HT-29 (cell line): Measurements from ENCODE around the gene ZNF624. TPM values are rescaled to one million over a fixed set of nuclear protein-coding genes. Genes with fewer than 3 reads are reported as not detected.

Experiments used
- DNase-seq: peaks from one replicate; pipeline ENCODE4 v3.0.0-alpha.2; 2015; ENCODE audit warnings: low spot score
- small RNA-seq: library from RNA; depleted of rRNA; stranded (forward); fragments of <200 nt; gene quantifications from one replicate; pipeline ENCODE3, GENCODE V24; 2014
- total RNA-seq: library from RNA; depleted of rRNA; stranded (reverse); fragments of >200 nt; shearing (Covaris generic); gene quantifications from 2 replicates; pipeline ENCODE4 v1.2.3, GENCODE V29; 2014; rRNA removed

The ZNF624 gene
- total RNA-seq, 1 experiment from 2014 or later: 0.64 TPM

- no peak for DNase-seq
These were observed 60.1 kb downstream of the ZNF624 start for GRCh38 chr17:16593356-16594102.

GRCh38 chr17:16589097-16589969 lies 64.3 kb downstream of the ZNF624 start:
- DNase-seq: peak; percentile 75

- no peak for DNase-seq
These were observed 67.9 kb downstream of the ZNF624 start for GRCh38 chr17:16585796-16586195.

- peak; percentile 72 for DNase-seq
These were observed 69.2 kb downstream of the ZNF624 start for GRCh38 chr17:16584273-16584995.

- DNase-seq: no peak
These were observed 69.9 kb downstream of the ZNF624 start for GRCh38 chr17:16583781-16584180.

GRCh38 chr17:16573466-16573865 lies 80.2 kb downstream of the ZNF624 start:
- no peak for DNase-seq

Small RNA genes within 50 kb of the gene (small RNA-seq; reads per million reads assigned to genes)
- not detected for gene RNU6-405P

Other genes starting within 250 kb of the ZNF624 start
- not detected in 2 replicates for gene TRPV2, start 238.3 kb downstream of the ZNF624 start, total RNA-seq
- gene LRRC75A, start 161.7 kb downstream of the ZNF624 start, total RNA-seq: 8.0 and 12.3 TPM in 2 replicates
- not detected in 2 replicates for gene ZNF287, start 84.6 kb downstream of the ZNF624 start, total RNA-seq
- gene CCDC144A, start 36.4 kb upstream of the ZNF624 start, total RNA-seq: 0.23 TPM in 1 of 2 replicates, not detected in the other